ENCODE data around the gene UBAP2L. TPM values are rescaled to one million over a fixed set of nuclear protein-coding genes. Genes with fewer than 3 reads are reported as not detected.

Gene UBAP2L
- total RNA-seq, 1 donor, result 88.3 TPM

GRCh38 chr1:154240294-154240833 is 19.6 kb downstream of the UBAP2L start:
- H3K79me2 ChIP-seq (ENCODE audit: insufficient read depth, low read length), result peaks cover 81% of the 10 kb centered on the region
- H4K20me1 ChIP-seq (ENCODE audit: insufficient read depth, low read length), result peaks cover 48% of the 10 kb centered on the region
- H2AFZ ChIP-seq (ENCODE audit: low read length), result no peak overlapping the region
- no peak overlapping the region for H3K4me2 ChIP-seq (ENCODE audit: insufficient read depth, low read length)
- H3K27me3 ChIP-seq (ENCODE audit: insufficient read depth, low read length), result no peaks in the 10 kb centered on the region
- H3K9me3 ChIP-seq (ENCODE audit: low read depth, low read length), result no peaks in the 10 kb centered on the region
- no peak for DNase-seq (ENCODE audit: insufficient read length, low spot score, missing footprints)
- no peaks in the 10 kb centered on the region for H3K4me1 ChIP-seq (ENCODE audit: insufficient read depth, low read length)
- peaks cover 82% of the 10 kb centered on the region for H3K36me3 ChIP-seq (ENCODE audit: insufficient read depth, low read length)
- H3K4me3 ChIP-seq (ENCODE audit: insufficient read depth, low read length), result no peak overlapping the region
- H3K27ac ChIP-seq (ENCODE audit: low read depth, low read length), result no peak overlapping the region
- TF ChIP-seq CTCF (IDR thresholded peaks at IDR 0.05; ENCODE audit: extremely low read depth, low read depth, low read length), result no peak

GRCh38 chr1:154241703-154242351 is 21.1 kb downstream of the UBAP2L start:
- Histone ChIP-seq H3K27me3 (ENCODE audit: insufficient read depth, low read length) (no peaks in the 10 kb centered on the region), H3K4me1 (ENCODE audit: insufficient read depth, low read length) (no peaks in the 10 kb centered on the region), H2AFZ (ENCODE audit: low read length) (no peak overlapping the region), H3K79me2 (ENCODE audit: insufficient read depth, low read length) (peaks cover 68% of the 10 kb centered on the region), H3K9me3 (ENCODE audit: low read depth, low read length) (no peaks in the 10 kb centered on the region), H3K4me3 (ENCODE audit: insufficient read depth, low read length) (no peak overlapping the region), H3K36me3 (ENCODE audit: insufficient read depth, low read length) (peaks cover 82% of the 10 kb centered on the region), H3K27ac (ENCODE audit: low read depth, low read length) (no peak overlapping the region), H4K20me1 (ENCODE audit: insufficient read depth, low read length) (peaks cover 46% of the 10 kb centered on the region), H3K4me2 (ENCODE audit: insufficient read depth, low read length) (no peak overlapping the region)
- no peak for DNase-seq (ENCODE audit: insufficient read length, low spot score, missing footprints)
- TF ChIP-seq CTCF (IDR thresholded peaks at IDR 0.05; ENCODE audit: extremely low read depth, low read depth, low read length), result no peak

DNA sequence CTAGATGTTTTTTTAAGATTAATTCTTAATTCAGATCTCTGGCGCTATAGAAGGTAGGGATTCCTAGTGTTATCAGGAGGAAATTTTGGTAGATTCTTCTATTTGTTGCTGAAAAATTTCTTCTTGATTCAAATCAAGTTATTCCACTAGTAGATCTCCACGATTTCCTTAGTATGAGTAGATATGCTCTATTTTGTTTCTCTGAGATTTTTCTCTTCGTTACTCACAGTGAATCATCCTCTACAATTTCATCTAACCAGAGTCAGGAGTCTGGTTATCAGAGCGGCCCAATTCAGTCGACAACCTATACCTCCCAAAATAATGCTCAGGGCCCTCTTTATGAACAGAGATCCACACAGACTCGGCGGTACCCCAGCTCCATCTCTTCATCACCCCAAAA is 32.9 kb downstream of the UBAP2L start:
- no peak for TF ChIP-seq CTCF (IDR thresholded peaks at IDR 0.05; ENCODE audit: extremely low read depth, low read depth, low read length)
- peaks cover 92% of the 10 kb centered on the region for H3K36me3 ChIP-seq (ENCODE audit: insufficient read depth, low read length)
- no peak overlapping the region for H2AFZ ChIP-seq (ENCODE audit: low read length)
- no peaks in the 10 kb centered on the region for H3K9me3 ChIP-seq (ENCODE audit: low read depth, low read length)
- H4K20me1 ChIP-seq (ENCODE audit: insufficient read depth, low read length), result peaks cover 8% of the 10 kb centered on the region
- H3K4me2 ChIP-seq (ENCODE audit: insufficient read depth, low read length), result no peak overlapping the region
- no peaks in the 10 kb centered on the region for H3K27me3 ChIP-seq (ENCODE audit: insufficient read depth, low read length)
- no peak overlapping the region for H3K4me3 ChIP-seq (ENCODE audit: insufficient read depth, low read length)
- peaks cover 7% of the 10 kb centered on the region for H3K4me1 ChIP-seq (ENCODE audit: insufficient read depth, low read length)
- peak overlapping the region; percentile 35 for H3K27ac ChIP-seq (ENCODE audit: low read depth, low read length)
- peak; percentile 78 for DNase-seq (ENCODE audit: insufficient read length, low spot score, missing footprints)
- H3K79me2 ChIP-seq (ENCODE audit: insufficient read depth, low read length), result peaks cover 13% of the 10 kb centered on the region

DNA sequence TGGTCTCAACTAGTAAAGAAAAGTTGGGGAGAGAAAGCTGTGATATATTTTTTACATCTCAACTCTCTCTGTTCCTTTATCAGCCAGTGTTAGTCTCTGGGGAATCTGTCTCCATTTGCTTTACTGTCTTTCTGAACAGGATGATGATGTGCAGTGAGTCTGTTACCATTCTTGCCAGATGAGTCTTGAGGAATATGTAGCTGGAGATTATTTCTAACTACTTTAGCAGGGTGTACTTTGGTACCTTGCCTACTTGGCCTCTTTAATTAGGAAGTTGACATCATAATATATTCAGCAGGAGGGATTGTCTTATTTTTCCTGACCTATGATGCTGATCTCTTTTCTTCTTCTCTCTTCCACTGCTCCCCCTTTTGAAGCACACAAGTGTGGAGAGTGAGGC is 35.9 kb downstream of the UBAP2L start:
- Histone ChIP-seq H3K36me3 (ENCODE audit: insufficient read depth, low read length) (peaks cover 92% of the 10 kb centered on the region), H4K20me1 (ENCODE audit: insufficient read depth, low read length) (peaks cover 10% of the 10 kb centered on the region), H3K4me2 (ENCODE audit: insufficient read depth, low read length) (no peak overlapping the region), H3K27ac (ENCODE audit: low read depth, low read length) (peak overlapping the region; percentile 29), H3K4me1 (ENCODE audit: insufficient read depth, low read length) (peaks cover 7% of the 10 kb centered on the region), H2AFZ (ENCODE audit: low read length) (no peak overlapping the region), H3K9me3 (ENCODE audit: low read depth, low read length) (no peaks in the 10 kb centered on the region), H3K27me3 (ENCODE audit: insufficient read depth, low read length) (no peaks in the 10 kb centered on the region), H3K79me2 (ENCODE audit: insufficient read depth, low read length) (peaks cover 25% of the 10 kb centered on the region), H3K4me3 (ENCODE audit: insufficient read depth, low read length) (no peak overlapping the region)
- DNase-seq (ENCODE audit: insufficient read length, low spot score, missing footprints), result peak; percentile 90
- TF ChIP-seq CTCF (IDR thresholded peaks at IDR 0.05; ENCODE audit: extremely low read depth, low read depth, low read length), result no peak
